Endothelial cell (in vitro differentiated cells): ENCODE data around the gene CTDP1. TPM values are rescaled to one million over a fixed set of nuclear protein-coding genes. Genes with fewer than 3 reads are reported as not detected.
A peak's percentile ranks its signal among the peaks of the same experiment; 100 is the strongest.

Source experiments
- DNase-seq: peaks from one replicate; pipeline ENCODE4 v3.0.0; 2021; ENCODE audit warnings: low spot score
- H3K27ac Mint-ChIP-seq: one replicate; pipeline ENCODE4 v1.8.0; 2021; ENCODE audit warnings: mixed read lengths, inconsistent platforms; ENCODE audit not compliant: unreplicated experiment
- H3K27me3 Mint-ChIP-seq: one replicate; pipeline ENCODE4 v1.8.0; 2021; ENCODE audit warnings: mild to moderate bottlenecking, moderate library complexity, mixed read lengths, inconsistent platforms; ENCODE audit not compliant: unreplicated experiment
- H3K36me3 Mint-ChIP-seq: one replicate; pipeline ENCODE4 v1.8.0; 2021; ENCODE audit warnings: mild to moderate bottlenecking, low read depth, mixed read lengths, inconsistent platforms; ENCODE audit not compliant: unreplicated experiment
- H3K4me1 Mint-ChIP-seq: one replicate; pipeline ENCODE4 v1.8.0; 2021; ENCODE audit warnings: mild to moderate bottlenecking, mixed read lengths, inconsistent platforms; ENCODE audit not compliant: unreplicated experiment
- H3K4me3 Mint-ChIP-seq: one replicate; pipeline ENCODE4 v1.8.0; 2021; ENCODE audit warnings: mild to moderate bottlenecking, mixed read lengths, inconsistent platforms; ENCODE audit not compliant: unreplicated experiment
- H3K9me3 Mint-ChIP-seq: one replicate; pipeline ENCODE4 v1.8.0; 2021; ENCODE audit warnings: mixed read lengths, inconsistent platforms; ENCODE audit not compliant: unreplicated experiment
- total RNA-seq: library from RNA; stranded (reverse); fragmentation: NEBNext Ultra II Directional; extraction: Animal tissue kit (Norgen Biotek cat#: 25700); gene quantifications from one replicate; pipeline ENCODE4 v1.2.1, GENCODE V29; 2021; ENCODE audit not compliant: unreplicated experiment
- TF ChIP-seq, protein P1 (sequence below): fragments of 200-600 bp; sonication (generic); IDR thresholded peaks from one replicate; pipeline ENCODE4 v1.5.0; 2021; ENCODE audit warnings: antibody characterized with exemption; ENCODE audit not compliant: unreplicated experiment

Gene CTDP1
- total RNA-seq, 1 donor from 2014 or later, result 34.2 TPM

DNA sequence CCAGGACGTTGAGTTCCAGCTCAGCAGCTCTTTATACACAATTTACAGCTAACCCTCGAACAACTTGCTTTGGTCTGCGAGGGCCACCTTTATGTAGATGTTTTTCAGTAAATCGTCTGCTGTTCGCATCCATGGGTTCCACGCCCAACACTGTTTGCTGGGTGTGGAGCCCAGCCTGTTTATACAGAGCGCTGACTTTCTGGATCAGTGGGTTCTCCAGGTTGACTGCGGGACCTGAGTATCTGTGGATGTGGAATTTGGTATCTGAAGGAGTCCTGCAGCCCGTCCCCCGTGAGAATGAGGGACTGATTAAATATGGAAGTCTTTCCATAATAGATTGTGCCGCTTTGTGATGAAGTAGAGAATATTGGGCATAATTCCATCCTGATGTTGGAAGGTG lies 2.9 kb downstream of the CTDP1 start:
- peak overlapping the region; percentile 20 for H3K27ac Mint-ChIP-seq
- H3K36me3 Mint-ChIP-seq, result no peaks in the 10 kb centered on the region
- peaks cover 14% of the 10 kb centered on the region for H3K4me1 Mint-ChIP-seq
- H3K27me3 Mint-ChIP-seq, result peaks cover 13% of the 10 kb centered on the region
- H3K4me3 Mint-ChIP-seq, result no peak overlapping the region
- DNase-seq, result no peak
- H3K9me3 Mint-ChIP-seq, result no peaks in the 10 kb centered on the region
- TF ChIP-seq, protein P1, sequence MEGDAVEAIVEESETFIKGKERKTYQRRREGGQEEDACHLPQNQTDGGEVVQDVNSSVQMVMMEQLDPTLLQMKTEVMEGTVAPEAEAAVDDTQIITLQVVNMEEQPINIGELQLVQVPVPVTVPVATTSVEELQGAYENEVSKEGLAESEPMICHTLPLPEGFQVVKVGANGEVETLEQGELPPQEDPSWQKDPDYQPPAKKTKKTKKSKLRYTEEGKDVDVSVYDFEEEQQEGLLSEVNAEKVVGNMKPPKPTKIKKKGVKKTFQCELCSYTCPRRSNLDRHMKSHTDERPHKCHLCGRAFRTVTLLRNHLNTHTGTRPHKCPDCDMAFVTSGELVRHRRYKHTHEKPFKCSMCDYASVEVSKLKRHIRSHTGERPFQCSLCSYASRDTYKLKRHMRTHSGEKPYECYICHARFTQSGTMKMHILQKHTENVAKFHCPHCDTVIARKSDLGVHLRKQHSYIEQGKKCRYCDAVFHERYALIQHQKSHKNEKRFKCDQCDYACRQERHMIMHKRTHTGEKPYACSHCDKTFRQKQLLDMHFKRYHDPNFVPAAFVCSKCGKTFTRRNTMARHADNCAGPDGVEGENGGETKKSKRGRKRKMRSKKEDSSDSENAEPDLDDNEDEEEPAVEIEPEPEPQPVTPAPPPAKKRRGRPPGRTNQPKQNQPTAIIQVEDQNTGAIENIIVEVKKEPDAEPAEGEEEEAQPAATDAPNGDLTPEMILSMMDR, result no peak

DNA sequence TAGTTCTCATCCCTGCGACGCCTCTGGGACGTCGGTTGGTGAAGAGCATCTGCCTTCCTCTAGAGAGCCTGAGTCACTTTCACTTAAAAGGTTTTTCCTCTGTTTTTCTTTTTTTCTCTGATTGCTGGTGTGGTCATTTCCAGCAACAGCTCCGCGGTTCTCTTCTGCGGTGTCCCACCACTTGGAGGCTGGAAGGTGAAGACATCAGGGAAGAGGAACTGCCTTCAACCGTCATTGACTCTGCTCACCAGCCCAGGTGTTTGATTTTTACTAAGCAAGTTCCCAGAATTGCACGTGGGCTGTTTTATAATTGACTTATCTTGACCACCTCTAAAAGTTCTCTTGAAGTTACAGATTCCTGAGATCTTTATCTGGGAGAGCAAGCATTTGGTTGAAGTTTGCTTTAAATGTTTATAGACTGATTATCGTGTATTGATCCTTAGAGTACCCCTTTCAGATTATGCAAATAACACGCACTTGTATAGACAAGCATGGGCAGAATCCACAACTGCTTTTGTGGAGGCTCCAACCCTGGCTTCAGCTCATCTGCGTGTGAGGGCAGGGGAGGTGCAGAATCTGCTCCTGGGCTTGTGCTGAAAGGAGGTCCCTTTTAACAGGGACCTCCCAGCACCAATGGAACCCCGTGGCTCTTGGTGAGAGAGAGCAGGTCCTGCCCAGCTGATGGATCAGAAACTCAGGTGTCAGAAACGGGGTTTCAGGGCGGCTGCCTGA lies 3.5 kb downstream of the CTDP1 start:
- peaks cover 14% of the 10 kb centered on the region for H3K4me1 Mint-ChIP-seq
- peak overlapping the region; percentile 20 for H3K27ac Mint-ChIP-seq
- peaks cover 13% of the 10 kb centered on the region for H3K27me3 Mint-ChIP-seq
- H3K9me3 Mint-ChIP-seq, result no peaks in the 10 kb centered on the region
- DNase-seq, result no peak
- H3K36me3 Mint-ChIP-seq, result no peaks in the 10 kb centered on the region
- no peak overlapping the region for H3K4me3 Mint-ChIP-seq
- TF ChIP-seq, protein P1, result no peak

DNA sequence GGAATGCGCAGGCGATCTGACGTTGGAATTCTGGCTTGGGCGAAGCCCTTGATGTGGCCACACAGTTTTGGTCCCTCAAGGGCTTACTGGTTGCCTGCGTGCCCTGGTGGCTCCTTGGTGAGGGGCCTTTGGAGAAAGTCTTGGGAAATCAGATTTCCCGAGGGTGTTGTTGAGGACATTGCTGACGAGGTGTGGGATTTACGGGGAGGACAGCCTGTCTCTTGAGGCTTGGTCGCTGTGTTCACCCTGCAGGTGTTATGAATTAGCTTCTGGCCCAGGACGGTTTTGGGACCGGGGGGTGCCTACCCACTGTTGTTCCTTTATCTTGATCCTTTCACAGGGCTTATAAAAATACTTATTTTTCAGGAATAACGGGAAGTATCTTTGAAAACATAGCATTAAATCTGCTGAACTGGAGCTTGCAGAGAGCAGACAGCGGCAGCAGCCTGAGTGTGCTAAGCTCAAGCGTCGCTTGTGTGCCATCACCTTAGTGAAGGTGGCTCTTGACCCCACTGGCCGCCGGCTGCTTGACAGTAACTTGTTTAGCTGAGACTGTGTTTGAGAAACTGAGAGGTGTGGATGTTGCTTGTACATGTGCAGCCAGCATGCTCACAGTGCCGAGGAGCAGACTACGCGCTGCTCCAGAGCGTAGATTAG lies 4.2 kb downstream of the CTDP1 start:
- Mint-ChIP-seq H3K9me3 (no peaks in the 10 kb centered on the region), H3K36me3 (no peaks in the 10 kb centered on the region), H3K4me3 (no peak overlapping the region), H3K4me1 (peaks cover 9% of the 10 kb centered on the region), H3K27me3 (peaks cover 6% of the 10 kb centered on the region), H3K27ac (no peak overlapping the region)
- no peak for DNase-seq
- TF ChIP-seq, protein P1, result no peak

DNA sequence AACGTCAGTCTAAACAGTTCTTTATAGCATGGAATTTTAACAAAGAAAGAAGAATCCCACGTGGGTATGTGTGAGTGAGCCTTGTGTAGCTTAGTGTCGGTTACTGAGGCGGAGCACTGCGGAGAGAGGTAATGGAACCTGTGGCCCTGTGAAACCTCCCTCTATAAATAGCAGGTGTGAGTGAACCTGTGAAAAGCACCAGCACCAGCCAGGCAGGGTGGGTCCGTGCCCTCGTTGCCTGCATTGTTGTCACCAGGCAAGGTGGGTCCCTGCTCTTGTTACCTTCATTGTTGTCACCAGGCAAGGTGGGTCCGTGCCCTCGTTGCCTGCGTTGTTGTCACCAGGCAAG lies 4.7 kb downstream of the CTDP1 start:
- no peaks in the 10 kb centered on the region for H3K9me3 Mint-ChIP-seq
- TF ChIP-seq, protein P1, result no peak
- H3K4me1 Mint-ChIP-seq, result peaks cover 9% of the 10 kb centered on the region
- no peak overlapping the region for H3K27ac Mint-ChIP-seq
- peaks cover 5% of the 10 kb centered on the region for H3K27me3 Mint-ChIP-seq
- no peak overlapping the region for H3K4me3 Mint-ChIP-seq
- DNase-seq, result no peak
- no peaks in the 10 kb centered on the region for H3K36me3 Mint-ChIP-seq

DNA sequence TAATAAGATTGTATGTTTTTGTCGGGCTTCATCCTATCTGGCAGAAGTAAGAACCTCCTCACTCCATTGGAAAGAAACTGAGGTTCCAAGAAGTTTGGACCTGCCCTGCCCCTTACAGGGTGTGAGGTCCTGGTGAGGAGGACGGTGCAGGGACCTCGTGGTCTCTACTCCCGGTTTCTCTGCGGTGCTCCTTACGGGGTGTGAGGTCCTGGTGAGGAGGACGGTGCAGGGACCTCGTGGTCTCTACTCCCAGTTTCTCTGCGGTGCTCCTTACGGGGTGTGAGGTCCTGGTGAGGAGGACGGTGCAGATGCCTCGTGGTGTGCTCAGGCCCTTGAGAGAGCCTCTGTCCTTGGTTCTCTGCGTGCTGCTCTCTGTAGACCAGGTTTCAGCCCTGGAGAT lies 5.2 kb downstream of the CTDP1 start:
- peak overlapping the region; percentile 11 for H3K27ac Mint-ChIP-seq
- DNase-seq, result no peak
- H3K27me3 Mint-ChIP-seq, result peaks cover 5% of the 10 kb centered on the region
- H3K36me3 Mint-ChIP-seq, result no peaks in the 10 kb centered on the region
- H3K9me3 Mint-ChIP-seq, result no peaks in the 10 kb centered on the region
- peaks cover 9% of the 10 kb centered on the region for H3K4me1 Mint-ChIP-seq
- TF ChIP-seq, protein P1, result no peak
- no peak overlapping the region for H3K4me3 Mint-ChIP-seq
